Measurements from ENCODE around the gene SIRPG.

DNA sequence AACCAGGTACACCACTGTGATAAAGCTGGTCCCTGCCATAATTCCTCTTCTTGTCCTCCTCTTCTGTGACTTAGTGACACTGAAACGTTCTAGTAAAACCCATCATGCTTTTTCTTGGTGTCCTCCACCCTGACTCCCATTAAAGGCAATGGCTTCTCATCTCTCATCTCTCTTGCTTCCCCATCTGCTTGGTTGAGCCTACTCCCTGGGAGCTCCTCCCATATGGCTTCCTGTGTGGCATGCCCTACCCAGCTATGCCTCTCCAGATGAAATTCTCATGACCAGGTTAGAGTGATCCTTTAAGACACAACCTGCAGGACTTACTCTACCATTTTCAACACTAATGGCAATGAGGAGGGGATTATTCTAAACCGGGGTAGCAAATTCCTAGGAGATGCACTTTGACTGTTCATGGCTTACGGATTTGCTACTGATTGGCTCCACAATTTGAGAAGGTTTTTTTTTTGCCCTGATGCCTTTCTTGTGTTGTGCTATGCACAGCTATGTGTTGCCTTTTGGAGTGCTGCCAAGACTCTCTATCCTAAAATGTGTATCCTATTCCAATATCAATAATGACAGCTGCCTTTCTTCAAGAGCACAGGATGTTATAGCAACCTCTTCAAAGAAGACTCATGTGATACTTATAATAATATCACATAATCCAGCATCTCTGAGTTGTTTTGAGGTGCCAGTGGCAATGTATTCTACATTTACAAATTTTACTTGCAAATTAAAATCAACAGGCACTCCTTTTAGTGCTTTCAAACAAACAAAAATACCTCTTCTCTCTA is 6.1 kb downstream of the SIRPG start:
- TF ChIP-seq, protein P1, sequence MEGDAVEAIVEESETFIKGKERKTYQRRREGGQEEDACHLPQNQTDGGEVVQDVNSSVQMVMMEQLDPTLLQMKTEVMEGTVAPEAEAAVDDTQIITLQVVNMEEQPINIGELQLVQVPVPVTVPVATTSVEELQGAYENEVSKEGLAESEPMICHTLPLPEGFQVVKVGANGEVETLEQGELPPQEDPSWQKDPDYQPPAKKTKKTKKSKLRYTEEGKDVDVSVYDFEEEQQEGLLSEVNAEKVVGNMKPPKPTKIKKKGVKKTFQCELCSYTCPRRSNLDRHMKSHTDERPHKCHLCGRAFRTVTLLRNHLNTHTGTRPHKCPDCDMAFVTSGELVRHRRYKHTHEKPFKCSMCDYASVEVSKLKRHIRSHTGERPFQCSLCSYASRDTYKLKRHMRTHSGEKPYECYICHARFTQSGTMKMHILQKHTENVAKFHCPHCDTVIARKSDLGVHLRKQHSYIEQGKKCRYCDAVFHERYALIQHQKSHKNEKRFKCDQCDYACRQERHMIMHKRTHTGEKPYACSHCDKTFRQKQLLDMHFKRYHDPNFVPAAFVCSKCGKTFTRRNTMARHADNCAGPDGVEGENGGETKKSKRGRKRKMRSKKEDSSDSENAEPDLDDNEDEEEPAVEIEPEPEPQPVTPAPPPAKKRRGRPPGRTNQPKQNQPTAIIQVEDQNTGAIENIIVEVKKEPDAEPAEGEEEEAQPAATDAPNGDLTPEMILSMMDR (IDR thresholded peaks at IDR 0.05), result no peak
- no peak for TF ChIP-seq EP300 (IDR thresholded peaks at IDR 0.05)
